Brain microvascular endothelial cell (primary cell): ENCODE results near the gene DCLRE1A.

ENCODE experiments used
- DNase-seq: peaks from one replicate; pipeline ENCODE4 v3.0.0-alpha.2; 2020
- H3K27ac ChIP-seq: fragments of 250-450 bp; sonication (Bioruptor Pico); 2 replicates; pipeline ENCODE4 v1.5.1; 2020; ENCODE audit warnings: mild to moderate bottlenecking, moderate library complexity
- H3K27me3 ChIP-seq: fragments of 250-450 bp; sonication (Bioruptor Pico); replicated peaks from 2 replicates; pipeline ENCODE4 v1.5.1; 2020; ENCODE audit warnings: mild to moderate bottlenecking
- H3K36me3 ChIP-seq: fragments of 250-450 bp; sonication (Bioruptor Pico); replicated peaks from 2 replicates; pipeline ENCODE4 v1.5.1; 2020; ENCODE audit warnings: mild to moderate bottlenecking
- H3K4me3 ChIP-seq: 2 replicates; pipeline ENCODE4 v1.5.1; 2011; ENCODE audit warnings: low read depth, mild to moderate bottlenecking, control low read depth, low read length, moderate library complexity
- CTCF ChIP-seq: IDR thresholded peaks from 2 replicates; pipeline ENCODE4 v1.5.1; 2011; ENCODE audit warnings: low read depth, mild to moderate bottlenecking, moderate library complexity, low read length, control low read depth, inconsistent platforms; ENCODE audit errors: missing control alignments
- in situ Hi-C: cut with HindIII; loops from 2 replicates; pipeline ENCODE4 v1.10.0; 2017; ENCODE audit warnings: low sequenced_read_pairs, low pct_ligation_motif_present

DCLRE1A gene

GRCh38 chr10:113879691-113880090 lies 25.8 kb upstream of the DCLRE1A start:
- H3K4me3 ChIP-seq, result no peak overlapping the region
- no peak overlapping the region for H3K27ac ChIP-seq
- H3K27me3 ChIP-seq, result no peaks in the 10 kb centered on the region
- no peak for DNase-seq
- no peak for TF ChIP-seq CTCF
- H3K36me3 ChIP-seq, result no peaks in the 10 kb centered on the region
- in situ Hi-C loops, result no loop called here

GRCh38 chr10:113876461-113876860 lies 22.6 kb upstream of the DCLRE1A start:
- in situ Hi-C loops, result no loop called here
- TF ChIP-seq CTCF, result no peak
- Histone ChIP-seq H3K27ac (no peak overlapping the region), H3K27me3 (no peaks in the 10 kb centered on the region), H3K4me3 (no peak overlapping the region), H3K36me3 (no peaks in the 10 kb centered on the region)
- DNase-seq, result no peak

- Histone ChIP-seq H3K27ac (no peak overlapping the region), H3K27me3 (no peaks in the 10 kb centered on the region), H3K36me3 (no peaks in the 10 kb centered on the region), H3K4me3 (no peak overlapping the region)
- in situ Hi-C loops, result no loop called here
- no peak for TF ChIP-seq CTCF
- no peak for DNase-seq
Observed at GRCh38 chr10:113875212-113875611, 21.3 kb upstream of the DCLRE1A start.

- no peak for DNase-seq
- Histone ChIP-seq H3K27me3 (no peaks in the 10 kb centered on the region), H3K27ac (no peak overlapping the region), H3K4me3 (no peak overlapping the region), H3K36me3 (no peaks in the 10 kb centered on the region)
- in situ Hi-C loops, result no loop called here
- no peak for TF ChIP-seq CTCF
Observed at GRCh38 chr10:113872139-113873030, 18.5 kb upstream of the DCLRE1A start.

- H3K27me3 ChIP-seq, result no peaks in the 10 kb centered on the region
- in situ Hi-C loops, result no loop called here
- H3K4me3 ChIP-seq, result no peak overlapping the region
- no peaks in the 10 kb centered on the region for H3K36me3 ChIP-seq
- no peak for TF ChIP-seq CTCF
- no peak overlapping the region for H3K27ac ChIP-seq
- DNase-seq, result no peak
Observed at GRCh38 chr10:113869789-113870188, 15.9 kb upstream of the DCLRE1A start.

GRCh38 chr10:113867904-113868303 lies 14.0 kb upstream of the DCLRE1A start:
- DNase-seq, result no peak
- no peak for TF ChIP-seq CTCF
- H3K4me3 ChIP-seq, result no peak overlapping the region
- no peak overlapping the region for H3K27ac ChIP-seq
- H3K27me3 ChIP-seq, result no peaks in the 10 kb centered on the region
- in situ Hi-C loops, result no loop called here
- no peaks in the 10 kb centered on the region for H3K36me3 ChIP-seq
